ENCODE measurements around the gene SLC30A2. TPM values are rescaled to one million over a fixed set of nuclear protein-coding genes. Genes with fewer than 3 reads are reported as not detected.

SLC30A2 gene
- polyA plus RNA-seq, 3 donors = 5.4 to 9.1 (median 5.5) TPM

- DNase-seq = no peak
These were observed 20.9 kb downstream of the SLC30A2 start for GRCh38 chr1:26025060-26025459.

GRCh38 chr1:26023826-26024225 lies 22.1 kb downstream of the SLC30A2 start:
- DNase-seq = no peak

- DNase-seq = no peak
These were observed 22.9 kb downstream of the SLC30A2 start for GRCh38 chr1:26023009-26023408.

- DNase-seq = no peak
These were observed 23.5 kb downstream of the SLC30A2 start for GRCh38 chr1:26022404-26022779.

GRCh38 chr1:26021647-26022403 lies 24.1 kb downstream of the SLC30A2 start, which contains the start of gene EXTL1:
EXTL1 (plus strand) TSS chr1:26021775; CDS start chr1:26022647, 872 bp downstream.
- DNase-seq = peak; percentile 64

- DNase-seq = no peak
These were observed 24.8 kb downstream of the SLC30A2 start for GRCh38 chr1:26020941-26021646.

GRCh38 chr1:26020330-26020768 lies 25.6 kb downstream of the SLC30A2 start:
- DNase-seq = no peak

GRCh38 chr1:26019641-26020315 lies 26.1 kb downstream of the SLC30A2 start:
- no peak for DNase-seq

GRCh38 chr1:26017606-26018005 lies 28.3 kb downstream of the SLC30A2 start:
- DNase-seq = no peak

- no peak for DNase-seq
These were observed 28.9 kb downstream of the SLC30A2 start for GRCh38 chr1:26016953-26017545.

GRCh38 chr1:26016258-26016952 lies 29.5 kb downstream of the SLC30A2 start:
- no peak for DNase-seq

- DNase-seq = no peak
These were observed 30.6 kb downstream of the SLC30A2 start for GRCh38 chr1:26015358-26015757.

- DNase-seq = no peak
These were observed 31.7 kb downstream of the SLC30A2 start for GRCh38 chr1:26014179-26014578.

- DNase-seq = no peak
These were observed 33.1 kb downstream of the SLC30A2 start for GRCh38 chr1:26012864-26013263.

GRCh38 chr1:26010825-26011224 lies 35.1 kb downstream of the SLC30A2 start:
- DNase-seq = no peak

- DNase-seq = no peak
These were observed 36.0 kb downstream of the SLC30A2 start for GRCh38 chr1:26009796-26010447.

GRCh38 chr1:26006710-26007109 lies 39.2 kb downstream of the SLC30A2 start:
- no peak for DNase-seq

GRCh38 chr1:26005434-26006105 lies 40.3 kb downstream of the SLC30A2 start:
- DNase-seq = no peak

GRCh38 chr1:26003756-26004155 lies 42.2 kb downstream of the SLC30A2 start:
- DNase-seq = no peak

GRCh38 chr1:26003262-26003661 lies 42.7 kb downstream of the SLC30A2 start:
- no peak for DNase-seq
